Ovary (tissue), 3 donors: Measurements from ENCODE around the gene RPS21.

Experiments used
- CTCF ChIP-seq, 3 donors: fragments of 450-650 bp in 2 of 3; fragments of 200-600 bp in 1 of 3; IDR thresholded peaks; one replicate each; pipeline versions ENCODE4 v1.5.1 to v1.8.0; 2016 to 2022; ENCODE audit warnings: antibody characterized with exemption in 3 of 3, mild to moderate bottlenecking in 1 of 3
- EP300 ChIP-seq: sonication (generic); formaldehyde crosslinking; IDR thresholded peaks from one replicate; pipeline ENCODE4 v1.6.1; 2017; ENCODE audit warnings: antibody characterized with exemption
- donor health status: DM: no; HTN: no; CAD: no.

- no peak for TF ChIP-seq EP300
- TF ChIP-seq CTCF (IDR thresholded peaks at IDR 0.05), result no peak
Observed at GRCh38 chr20:62391165-62392076, 4.5 kb downstream of the RPS21 start.
